ENCODE measurements around the gene ENPP6. TPM values are rescaled to one million over a fixed set of nuclear protein-coding genes. Genes with fewer than 3 reads are reported as not detected.

ENPP6 gene
- total RNA-seq, 1 experiment from 2014 or later = not detected

- CTCF ChIA-PET = no interaction called here
Observed at GRCh38 chr4:184148738-184149637, 68.7 kb downstream of the ENPP6 start.

DNA sequence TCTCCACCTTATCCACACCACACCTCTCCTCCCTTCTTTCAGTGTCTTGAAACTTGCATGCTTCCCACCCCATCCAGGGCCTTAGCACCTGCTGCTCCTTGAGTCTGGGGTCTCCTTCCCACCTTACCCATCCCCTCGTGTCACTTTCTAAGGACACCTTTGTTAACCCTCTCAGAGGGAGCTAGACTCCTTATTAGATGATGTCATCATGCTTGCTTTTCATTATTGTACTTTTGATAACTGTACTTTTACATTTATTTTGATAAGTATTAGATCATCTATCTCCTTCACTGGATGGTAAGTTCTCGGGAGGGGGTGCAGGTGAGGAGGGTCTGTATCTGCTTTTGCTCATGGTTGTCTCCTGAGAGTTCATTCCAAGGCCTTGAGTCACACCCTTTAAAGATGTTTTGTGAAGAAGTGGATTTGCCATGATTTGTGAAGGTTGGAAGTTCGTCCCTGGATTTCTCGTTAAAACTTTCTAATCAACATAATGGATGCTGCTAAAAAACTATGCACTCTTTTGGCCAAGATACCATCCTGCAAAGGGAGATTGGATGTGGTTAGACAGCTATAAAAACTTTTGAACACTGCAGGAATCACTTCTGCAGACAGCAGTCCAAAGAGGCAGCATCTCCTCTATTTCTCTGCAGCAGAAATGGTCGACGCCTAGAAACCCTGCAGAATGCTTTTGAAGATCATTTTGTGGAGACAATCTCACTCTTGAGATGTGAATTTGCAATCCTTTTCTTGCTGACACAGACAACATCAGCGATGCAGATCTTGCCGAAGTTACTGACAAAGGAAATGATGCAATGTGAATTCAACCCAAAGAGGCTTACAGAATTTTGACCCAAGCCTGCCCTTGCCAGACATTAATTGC, 69.6 kb downstream of the ENPP6 start:
- intact Hi-C loops (cut with micrococcal nuclease; ENCODE audit: unreplicated experiment) = no loop called here
- H3K36me3 ChIP-seq (ENCODE audit: insufficient read depth, low read length, poor library complexity, severe bottlenecking) = no peaks in the 10 kb centered on the region
- peak overlapping the region; percentile 79 for H3K27ac ChIP-seq (ENCODE audit: low read depth, low read length, poor library complexity, severe bottlenecking)
- DNase-seq (ENCODE audit: low spot score) = peak; percentile 64
- H3K4me1 ChIP-seq (ENCODE audit: insufficient read depth, low read length, poor library complexity, severe bottlenecking) = peaks cover 24% of the 10 kb centered on the region
- ChIA-PET POLR2A (ENCODE audit: low non-redundant PET) (no interaction called here), CTCF (no interaction called here)
- BruUV-seq (replicated peaks) = no TSS peak
- H3K9me3 ChIP-seq (ENCODE audit: low read depth, low read length, poor library complexity, severe bottlenecking) = no peaks in the 10 kb centered on the region
- H3K4me3 ChIP-seq (ENCODE audit: low read depth, low read length, poor library complexity, severe bottlenecking) = no peak overlapping the region
- no peak for TF ChIP-seq CTCF (conservative IDR thresholded peaks at IDR 0.05; ENCODE audit: low read depth, low read length)
- no peak for TF ChIP-seq EZH2 (IDR thresholded peaks at IDR 0.05; ENCODE audit: borderline replicate concordance, low read depth, low read length, poor library complexity, severe bottlenecking)
- no peaks in the 10 kb centered on the region for H3K27me3 ChIP-seq (replicated peaks; ENCODE audit: insufficient read depth, low read depth, low read length, poor library complexity)

More at GRCh38 chr4:184148738-184149637, 68.7 kb downstream of the ENPP6 start:
- Histone ChIP-seq H3K36me3 (ENCODE audit: insufficient read depth, low read length, poor library complexity, severe bottlenecking) (no peaks in the 10 kb centered on the region), H3K27me3 (replicated peaks; ENCODE audit: insufficient read depth, low read depth, low read length, poor library complexity) (no peaks in the 10 kb centered on the region), H3K4me1 (ENCODE audit: insufficient read depth, low read length, poor library complexity, severe bottlenecking) (peaks cover 24% of the 10 kb centered on the region), H3K27ac (ENCODE audit: low read depth, low read length, poor library complexity, severe bottlenecking) (peak overlapping the region; percentile 79), H3K9me3 (ENCODE audit: low read depth, low read length, poor library complexity, severe bottlenecking) (no peaks in the 10 kb centered on the region), H3K4me3 (ENCODE audit: low read depth, low read length, poor library complexity, severe bottlenecking) (no peak overlapping the region)
- intact Hi-C loops (cut with micrococcal nuclease; ENCODE audit: unreplicated experiment) = no loop called here
- TF ChIP-seq CTCF (conservative IDR thresholded peaks at IDR 0.05; ENCODE audit: low read depth, low read length) = no peak
- TF ChIP-seq EZH2 (IDR thresholded peaks at IDR 0.05; ENCODE audit: borderline replicate concordance, low read depth, low read length, poor library complexity, severe bottlenecking) = no peak
- no TSS peak for BruUV-seq (replicated peaks)
- DNase-seq (ENCODE audit: low spot score) = no peak
- POLR2A ChIA-PET (ENCODE audit: low non-redundant PET) = no interaction called here

DNA sequence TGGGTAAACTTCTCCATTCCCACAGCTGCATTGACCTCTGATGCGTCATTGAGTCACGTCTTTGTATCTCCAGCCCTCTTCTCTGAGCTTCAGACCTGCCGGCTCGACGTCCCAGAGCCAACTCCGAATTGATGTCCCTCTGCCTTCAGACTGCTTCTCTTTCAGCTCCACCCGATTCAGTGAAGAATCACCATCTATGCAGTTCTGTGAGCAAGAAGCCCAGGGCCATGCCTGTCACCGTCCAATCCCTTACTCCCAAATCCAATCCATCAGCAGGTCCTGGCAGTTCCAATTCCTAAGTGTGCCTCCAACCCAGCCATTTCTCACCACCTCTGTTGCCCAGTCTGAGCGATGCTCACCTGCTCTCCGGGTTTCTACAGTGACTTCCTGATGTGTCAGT, 70.7 kb downstream of the ENPP6 start:
- POLR2A ChIA-PET (ENCODE audit: low non-redundant PET) = no interaction called here
- Histone ChIP-seq H3K27me3 (replicated peaks; ENCODE audit: insufficient read depth, low read depth, low read length, poor library complexity) (no peaks in the 10 kb centered on the region), H3K4me3 (ENCODE audit: low read depth, low read length, poor library complexity, severe bottlenecking) (no peak overlapping the region), H3K9me3 (ENCODE audit: low read depth, low read length, poor library complexity, severe bottlenecking) (no peaks in the 10 kb centered on the region), H3K27ac (ENCODE audit: low read depth, low read length, poor library complexity, severe bottlenecking) (no peak overlapping the region), H3K36me3 (ENCODE audit: insufficient read depth, low read length, poor library complexity, severe bottlenecking) (no peaks in the 10 kb centered on the region), H3K4me1 (ENCODE audit: insufficient read depth, low read length, poor library complexity, severe bottlenecking) (peaks cover 24% of the 10 kb centered on the region)
- BruUV-seq (replicated peaks) = no TSS peak
- TF ChIP-seq CTCF (conservative IDR thresholded peaks at IDR 0.05; ENCODE audit: low read depth, low read length) = no peak
- TF ChIP-seq EZH2 (IDR thresholded peaks at IDR 0.05; ENCODE audit: borderline replicate concordance, low read depth, low read length, poor library complexity, severe bottlenecking) = no peak
- CTCF ChIA-PET = no interaction called here
- DNase-seq (ENCODE audit: low spot score) = no peak
- intact Hi-C loops (cut with micrococcal nuclease; ENCODE audit: unreplicated experiment) = no loop called here
